OCI-LY3 (cell line): Measurements from ENCODE around the gene STIL.

ENCODE experiments used
- H2AFZ ChIP-seq: fragments of 200-600, 300-600 bp; shearing (Covaris generic); 2 replicates; pipeline ENCODE4 v1.6.0; 2014; ENCODE audit warnings: antibody characterized with exemption, low read depth, low read length
- H3K27ac ChIP-seq: fragments of 200-600, 300-600 bp; sonication (generic); 2 replicates; pipeline ENCODE4 v1.5.1; 2014; ENCODE audit warnings: mild to moderate bottlenecking, low read length, moderate library complexity, mixed read lengths
- H3K27me3 ChIP-seq: fragments of 200-600, 300-600 bp; sonication (generic); 2 replicates; pipeline ENCODE4 v1.6.1; 2014; ENCODE audit warnings: low read depth, low read length, mixed read lengths
- H3K36me3 ChIP-seq: fragments of 200-600, 300-600 bp; sonication (generic); replicated peaks from 2 replicates; pipeline ENCODE3; 2014; ENCODE audit warnings: low read depth, low read length, mixed read lengths
- H3K4me1 ChIP-seq: fragments of 300-600, 200-600 bp; sonication (generic); 2 replicates; pipeline ENCODE4 v1.6.1; 2014; ENCODE audit warnings: low read length, mixed read lengths
- H3K4me2 ChIP-seq: fragments of 200-600, 300-600 bp; sonication (generic); 2 replicates; pipeline ENCODE4 v1.6.1; 2014; ENCODE audit warnings: low read length, mixed read lengths
- H3K4me3 ChIP-seq: fragments of 300-600, 200-600 bp; sonication (generic); 2 replicates; pipeline ENCODE4 v1.5.1; 2014; ENCODE audit warnings: antibody characterized with exemption, mild to moderate bottlenecking, low read length, moderate library complexity
- H3K79me2 ChIP-seq: fragments of 300-600, 200-600 bp; shearing (Covaris generic); 2 replicates; pipeline ENCODE4 v1.6.1; 2014; ENCODE audit warnings: mild to moderate bottlenecking, low read length, mixed read lengths
- H3K9ac ChIP-seq: fragments of 300-600, 200-600 bp; shearing (Covaris generic); 2 replicates; pipeline ENCODE4 v1.6.0; 2014; ENCODE audit warnings: mild to moderate bottlenecking, low read length, moderate library complexity
- H3K9me3 ChIP-seq: fragments of 200-600, 300-600 bp; shearing (Covaris generic); 2 replicates; pipeline ENCODE4 v1.6.1; 2014; ENCODE audit warnings: low read length, mixed read lengths; ENCODE audit not compliant: insufficient read depth
- H4K20me1 ChIP-seq: fragments of 200-600, 300-600 bp; sonication (generic); 2 replicates; pipeline ENCODE4 v1.6.1; 2016; ENCODE audit warnings: low read length, mixed read lengths; ENCODE audit not compliant: insufficient read depth
- CTCF ChIP-seq: fragments of 200-600, 300-600 bp; sonication (generic); IDR thresholded peaks from 2 replicates; pipeline ENCODE4 v1.5.1; 2014; ENCODE audit warnings: antibody characterized with exemption, low read length, low read depth
- EZH2phosphoT487 ChIP-seq: fragments of 200-600 bp; shearing (Covaris generic); IDR thresholded peaks from 2 replicates; pipeline ENCODE4 v1.6.1; 2018; ENCODE audit warnings: antibody characterized with exemption, mixed run types, low read depth

The STIL gene

GRCh38 chr1:47244339-47244862, 69.5 kb downstream of the STIL start:
- H3K4me2 ChIP-seq, result no peak overlapping the region
- H4K20me1 ChIP-seq, result no peaks in the 10 kb centered on the region
- H2AFZ ChIP-seq, result no peak overlapping the region
- H3K79me2 ChIP-seq, result no peaks in the 10 kb centered on the region
- no peak overlapping the region for H3K9ac ChIP-seq
- H3K27ac ChIP-seq, result no peak overlapping the region
- no peak overlapping the region for H3K4me3 ChIP-seq
- no peaks in the 10 kb centered on the region for H3K9me3 ChIP-seq
- no peaks in the 10 kb centered on the region for H3K27me3 ChIP-seq
- peaks cover 3% of the 10 kb centered on the region for H3K4me1 ChIP-seq
- TF ChIP-seq EZH2phosphoT487 (no peak), CTCF (no peak)
- no peaks in the 10 kb centered on the region for H3K36me3 ChIP-seq

- H3K79me2 ChIP-seq, result no peaks in the 10 kb centered on the region
- no peaks in the 10 kb centered on the region for H3K27me3 ChIP-seq
- H3K36me3 ChIP-seq, result no peaks in the 10 kb centered on the region
- no peak overlapping the region for H3K4me3 ChIP-seq
- H3K4me1 ChIP-seq, result peaks cover 8% of the 10 kb centered on the region
- TF ChIP-seq CTCF (no peak), EZH2phosphoT487 (no peak)
- H4K20me1 ChIP-seq, result no peaks in the 10 kb centered on the region
- no peak overlapping the region for H3K27ac ChIP-seq
- H3K9ac ChIP-seq, result no peak overlapping the region
- H3K9me3 ChIP-seq, result no peaks in the 10 kb centered on the region
- H2AFZ ChIP-seq, result no peak overlapping the region
- H3K4me2 ChIP-seq, result no peak overlapping the region
Observed at GRCh38 chr1:47243910-47244309, 70.0 kb downstream of the STIL start.

- H3K4me2 ChIP-seq, result no peak overlapping the region
- no peak overlapping the region for H3K4me3 ChIP-seq
- no peaks in the 10 kb centered on the region for H4K20me1 ChIP-seq
- no peaks in the 10 kb centered on the region for H3K36me3 ChIP-seq
- no peaks in the 10 kb centered on the region for H3K9me3 ChIP-seq
- no peak overlapping the region for H2AFZ ChIP-seq
- no peak for TF ChIP-seq EZH2phosphoT487
- TF ChIP-seq CTCF, result no peak
- no peak overlapping the region for H3K9ac ChIP-seq
- peaks cover 10% of the 10 kb centered on the region for H3K4me1 ChIP-seq
- H3K79me2 ChIP-seq, result no peaks in the 10 kb centered on the region
- H3K27ac ChIP-seq, result no peak overlapping the region
- no peaks in the 10 kb centered on the region for H3K27me3 ChIP-seq
Observed at GRCh38 chr1:47241114-47242113, 72.5 kb downstream of the STIL start.

GRCh38 chr1:47238935-47239592, 74.9 kb downstream of the STIL start:
- 0 out of 2 replicates have a peak overlapping the region, but pooled peaks have one; percentile 18 for H3K4me3 ChIP-seq
- H2AFZ ChIP-seq, result peak overlapping the region; percentile 46; the same call in 1 of the 2 replicates
- no peak overlapping the region for H3K27ac ChIP-seq
- H3K4me2 ChIP-seq, result peak overlapping the region; percentile 43
- H4K20me1 ChIP-seq, result no peaks in the 10 kb centered on the region
- no peak overlapping the region for H3K9ac ChIP-seq
- no peaks in the 10 kb centered on the region for H3K27me3 ChIP-seq
- H3K79me2 ChIP-seq, result no peaks in the 10 kb centered on the region
- H3K4me1 ChIP-seq, result peaks cover 10% of the 10 kb centered on the region
- H3K36me3 ChIP-seq, result no peaks in the 10 kb centered on the region
- no peaks in the 10 kb centered on the region for H3K9me3 ChIP-seq
- TF ChIP-seq CTCF, result no peak
- no peak for TF ChIP-seq EZH2phosphoT487
